GM23248 (cell line): Measurements from ENCODE around the gene ARHGAP26. TPM values are rescaled to one million over a fixed set of nuclear protein-coding genes. Genes with fewer than 3 reads are reported as not detected.
A peak's percentile ranks its signal among the peaks of the same experiment; 100 is the strongest.

Source experiments
- DNase-seq: peaks from one replicate; pipeline ENCODE4 v3.0.0-alpha.2; 2015
- H2AFZ ChIP-seq: fragments of 200-600 bp; sonication (generic); 2 replicates; pipeline ENCODE4 v1.6.1; 2016; ENCODE audit warnings: antibody characterized with exemption
- H3F3A ChIP-seq: fragments of 200-600 bp; sonication (generic); 2 replicates; pipeline ENCODE4 v1.6.1; 2016; ENCODE audit warnings: mild to moderate bottlenecking, antibody characterized with exemption, mixed run types; ENCODE audit not compliant: insufficient read depth
- H3K27ac ChIP-seq: fragments of 200-600 bp; sonication (generic); 2 replicates; pipeline ENCODE4 v1.5.1; 2016; ENCODE audit warnings: mild to moderate bottlenecking
- H3K27me3 ChIP-seq: fragments of 200-600 bp; sonication (generic); replicated peaks from 2 replicates; pipeline ENCODE4 v1.6.1; 2016; ENCODE audit warnings: mild to moderate bottlenecking; ENCODE audit not compliant: insufficient read depth
- H3K36me3 ChIP-seq: fragments of 200-600 bp; sonication (generic); 2 replicates; pipeline ENCODE4 v1.6.1; 2016; ENCODE audit warnings: low read depth, mild to moderate bottlenecking
- H3K4me1 ChIP-seq: fragments of 200-600 bp; sonication (generic); 2 replicates; pipeline ENCODE4 v1.6.1; 2016; ENCODE audit warnings: mild to moderate bottlenecking; ENCODE audit not compliant: insufficient read depth
- H3K4me2 ChIP-seq: fragments of 200-600 bp; sonication (generic); one replicate; pipeline ENCODE4 v1.6.1; 2016; ENCODE audit warnings: mild to moderate bottlenecking; ENCODE audit not compliant: unreplicated experiment
- H3K4me3 ChIP-seq: fragments of 200-600 bp; sonication (generic); 2 replicates; pipeline ENCODE4 v1.5.1; 2016; ENCODE audit warnings: mild to moderate bottlenecking
- H3K79me2 ChIP-seq: fragments of 200-600 bp; sonication (generic); 2 replicates; pipeline ENCODE4 v1.6.1; 2016; ENCODE audit warnings: mild to moderate bottlenecking; ENCODE audit not compliant: insufficient read depth
- H3K9ac ChIP-seq: fragments of 200-600 bp; sonication (generic); 2 replicates; pipeline ENCODE4 v1.6.1; 2016; ENCODE audit warnings: mild to moderate bottlenecking
- H3K9me2 ChIP-seq: fragments of 200-600 bp; sonication (generic); 2 replicates; pipeline ENCODE4 v1.6.1; 2016; ENCODE audit warnings: mixed run types, mild to moderate bottlenecking, moderate library complexity; ENCODE audit not compliant: insufficient read depth
- H3K9me3 ChIP-seq: fragments of 200-600 bp; sonication (generic); one replicate; pipeline ENCODE4 v1.6.1; 2017; ENCODE audit warnings: low read depth
- H4K20me1 ChIP-seq: fragments of 200-600 bp; sonication (generic); 2 replicates; pipeline ENCODE4 v1.6.0; 2016; ENCODE audit not compliant: insufficient read depth
- EZH2 ChIP-seq: fragments of 200-600 bp; sonication (generic); IDR thresholded peaks from 2 replicates; pipeline ENCODE4 v1.6.1; 2018; ENCODE audit warnings: antibody characterized with exemption, mild to moderate bottlenecking; ENCODE audit not compliant: insufficient read depth, poor library complexity, severe bottlenecking
- EZH2phosphoT487 ChIP-seq: fragments of 200-600 bp; sonication (generic); IDR thresholded peaks from 2 replicates; pipeline ENCODE4 v1.6.1; 2018; ENCODE audit warnings: antibody characterized with exemption, moderate library complexity, mild to moderate bottlenecking, low read depth; ENCODE audit not compliant: insufficient read depth
- WGBS, 2 experiments: methylation state at CpG; one replicate each; pipeline ENCODE4 v1.1.6; 2015 to 2017; ENCODE audit warnings: low lambda C conversion rate in 2 of 2, low coverage in 1 of 2; ENCODE audit errors: missing lambda C conversion rate in 2 of 2; 5-methylcytosine and 5-hydroxymethylcytosine counted together
- in situ Hi-C: fragments of 300-500 bp; cut with MboI; formaldehyde crosslinking; loops from 2 replicates; pipeline ENCODE4 v1.15.0; 2020
- polyA plus RNA-seq: library from polyadenylated mRNA; unstranded; fragments of >200 nt; fragmentation: Nextera tagmentation; extraction: Ambion mirVana; gene quantifications from 2 replicates; pipeline ENCODE4 v1.2.1, GENCODE V29; 2016
- total RNA-seq: library from RNA; depleted of rRNA; stranded (reverse); fragments of >200 nt; shearing (Covaris generic); gene quantifications from 2 replicates; pipeline ENCODE4 v1.2.3, GENCODE V29; 2014

ARHGAP26 gene
- total and polyA plus RNA-seq, 2 experiments from 2014 or later = 1.6 to 1.7 TPM

- no peak for TF ChIP-seq EZH2
- no peak for TF ChIP-seq EZH2phosphoT487
- H3K4me1 ChIP-seq = no peaks in the 10 kb centered on the region
- no peak overlapping the region for H3K27ac ChIP-seq
- in situ Hi-C loops = loop anchor here (5.0 kb wide), 1 partner anchor 150 kb away; no protein-coding TSS in a partner anchor
- no peak overlapping the region for H2AFZ ChIP-seq
- whole genome bisulfite sequencing, 2 experiments = 47 to 62% methylated on average over 3 of the region's 3 CpGs
- H3K9ac ChIP-seq = no peak overlapping the region
- H3K27me3 ChIP-seq = no peaks in the 10 kb centered on the region
- H3K4me3 ChIP-seq = no peak overlapping the region
- peaks cover 4% of the 10 kb centered on the region; the same call in 1 of the 2 replicates for H3F3A ChIP-seq
- H3K36me3 ChIP-seq = no peaks in the 10 kb centered on the region
- no peaks in the 10 kb centered on the region for H4K20me1 ChIP-seq
- H3K79me2 ChIP-seq = no peaks in the 10 kb centered on the region
- no peak overlapping the region for H3K4me2 ChIP-seq
- H3K9me3 ChIP-seq = no peaks in the 10 kb centered on the region
- H3K9me2 ChIP-seq = no peaks in the 10 kb centered on the region
- DNase-seq = peak; percentile 33
Observed at GRCh38 chr5:142872795-142873194, 102.6 kb downstream of the ARHGAP26 start.

GRCh38 chr5:142873831-142874230 lies 103.7 kb downstream of the ARHGAP26 start:
- Histone ChIP-seq H3K27me3 (no peaks in the 10 kb centered on the region), H3K36me3 (no peaks in the 10 kb centered on the region), H3K4me3 (no peak overlapping the region), H3F3A (peaks cover 4% of the 10 kb centered on the region; the same call in 1 of the 2 replicates), H3K79me2 (no peaks in the 10 kb centered on the region), H2AFZ (no peak overlapping the region), H3K27ac (no peak overlapping the region), H3K9me3 (no peaks in the 10 kb centered on the region), H3K4me2 (no peak overlapping the region), H3K9me2 (no peaks in the 10 kb centered on the region), H3K4me1 (no peaks in the 10 kb centered on the region), H4K20me1 (no peaks in the 10 kb centered on the region), H3K9ac (no peak overlapping the region)
- DNase-seq = no peak
- 88 to 97% methylated on average over 5 of the region's 5 CpGs for WGBS, 2 experiments
- TF ChIP-seq EZH2phosphoT487 (no peak), EZH2 (no peak)
- in situ Hi-C loops = loop anchor here (5.0 kb wide), 1 partner anchor 152 kb away; no protein-coding TSS in a partner anchor

- 76 to 84% methylated on average over 7 of the region's 7 CpGs for WGBS, 2 experiments
- Histone ChIP-seq H3K4me3 (no peak overlapping the region), H3K4me2 (no peak overlapping the region), H3K27me3 (no peaks in the 10 kb centered on the region), H3K9ac (no peak overlapping the region), H3K9me3 (no peaks in the 10 kb centered on the region), H3K27ac (no peak overlapping the region), H2AFZ (no peak overlapping the region), H3K9me2 (no peaks in the 10 kb centered on the region), H4K20me1 (no peaks in the 10 kb centered on the region), H3K79me2 (no peaks in the 10 kb centered on the region), H3K4me1 (no peaks in the 10 kb centered on the region), H3K36me3 (no peaks in the 10 kb centered on the region), H3F3A (peaks cover 4% of the 10 kb centered on the region; the same call in 1 of the 2 replicates)
- DNase-seq = no peak
- TF ChIP-seq EZH2 (no peak), EZH2phosphoT487 (no peak)
- in situ Hi-C loops = loop anchor here (5.0 kb wide), 1 partner anchor 152 kb away; no protein-coding TSS in a partner anchor
Observed at GRCh38 chr5:142874540-142874939, 104.4 kb downstream of the ARHGAP26 start.

GRCh38 chr5:142875936-142876335 lies 105.8 kb downstream of the ARHGAP26 start:
- Histone ChIP-seq H3K79me2 (no peaks in the 10 kb centered on the region), H3K27ac (no peak overlapping the region), H3K27me3 (no peaks in the 10 kb centered on the region), H2AFZ (no peak overlapping the region), H3K9ac (no peak overlapping the region), H3K9me2 (no peaks in the 10 kb centered on the region), H3K4me1 (peaks cover 3% of the 10 kb centered on the region; the same call in 1 of the 2 replicates), H3K36me3 (no peaks in the 10 kb centered on the region), H3F3A (peaks cover 5% of the 10 kb centered on the region; the same call in 1 of the 2 replicates), H4K20me1 (no peaks in the 10 kb centered on the region), H3K4me2 (no peak overlapping the region), H3K4me3 (no peak overlapping the region), H3K9me3 (no peaks in the 10 kb centered on the region)
- in situ Hi-C loops = loop anchor here (25.0 kb wide), 1 partner anchor 714 kb away; no protein-coding TSS in a partner anchor
- 89 to 93% methylated on average over 3 of the region's 3 CpGs for WGBS, 2 experiments
- no peak for DNase-seq
- no peak for TF ChIP-seq EZH2phosphoT487
- no peak for TF ChIP-seq EZH2
